HuH-7 (cell line): ENCODE measurements around the gene OR10J4.
"Not testable (repeated sequence)": the region's sequence is repeated elsewhere in the genome, so short reads cannot be mapped to it uniquely, and the experiment has no call there.

Source experiments
- DNase-seq: peaks from one replicate; pipeline ENCODE4 v3.0.0; 2011; ENCODE audit warnings: low spot score

OR10J4 gene

GRCh38 chr1:159431904-159432303 is at the start of gene OR10J4:
TSS of gene OR10J4 (plus strand) at chr1:159432204.
- no peak for DNase-seq

DNA sequence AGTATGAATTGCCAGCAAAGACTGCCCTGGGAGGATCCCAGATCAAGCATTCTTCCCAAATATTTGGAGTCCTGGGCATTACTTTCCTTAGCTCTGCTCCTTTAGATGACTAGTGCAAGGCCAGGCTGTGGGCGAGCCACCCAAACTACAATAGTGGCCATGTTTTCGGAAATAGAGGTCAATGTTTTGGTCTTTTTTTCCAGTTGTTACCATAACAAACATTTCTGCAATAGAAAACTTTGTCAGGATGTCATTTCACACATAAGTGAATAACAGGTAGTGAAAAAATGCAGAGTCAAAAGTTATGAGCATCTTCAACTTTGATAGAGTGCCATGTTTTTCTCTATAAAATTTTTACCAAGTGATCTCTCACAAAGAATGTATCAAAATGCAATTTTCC is 25.2 kb upstream of the OR10J4 start:
- DNase-seq = no peak

- DNase-seq = no peak
These were observed 23.1 kb upstream of the OR10J4 start for GRCh38 chr1:159408862-159409400.

GRCh38 chr1:159421821-159422220 is 10.2 kb upstream of the OR10J4 start:
- DNase-seq = no peak

- no peak for DNase-seq
These were observed 3.5 kb upstream of the OR10J4 start for GRCh38 chr1:159428536-159428935.

DNA sequence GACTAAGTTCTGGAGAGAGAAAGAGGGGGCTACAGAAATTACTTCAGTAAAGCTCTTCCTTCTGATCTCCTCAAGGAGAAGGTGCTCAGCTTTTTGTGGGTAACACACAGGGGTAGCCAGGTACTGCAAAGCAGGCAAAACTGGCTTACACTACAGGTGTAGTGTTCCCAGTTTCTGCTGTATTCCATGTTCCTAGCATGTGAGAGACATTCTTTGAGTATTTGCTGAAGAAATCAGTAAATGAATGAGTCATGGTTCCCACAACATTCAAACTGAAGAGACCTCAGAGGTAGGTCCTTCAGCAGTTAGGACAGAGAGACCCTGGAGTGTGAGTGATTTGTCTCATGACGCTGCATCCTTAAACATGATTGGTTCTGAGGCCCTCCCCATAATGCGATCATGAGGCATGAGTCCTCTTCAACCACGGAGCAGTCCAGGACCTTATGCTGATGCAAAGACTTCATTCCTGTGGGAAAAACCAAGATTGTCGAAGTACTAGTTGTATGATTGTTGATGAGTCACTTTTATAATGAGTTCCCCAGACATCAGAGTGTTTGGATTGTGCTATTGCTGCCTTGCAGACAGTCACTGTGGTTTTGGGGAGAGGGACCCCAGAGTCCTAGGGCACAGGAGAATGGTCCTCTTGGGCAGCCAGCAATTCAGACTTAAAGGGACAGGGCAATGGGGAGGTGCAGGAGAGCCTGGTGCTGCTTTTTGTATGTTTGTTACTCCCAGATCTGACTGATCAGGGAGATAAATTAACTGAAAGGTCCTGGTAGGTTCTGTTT is 2.7 kb upstream of the OR10J4 start:
- no peak for DNase-seq

GRCh38 chr1:159430985-159431384 is 1.0 kb upstream of the OR10J4 start:
- DNase-seq = no peak

GRCh38 chr1:159436469-159436868 is 4.5 kb downstream of the OR10J4 start:
- no peak for DNase-seq

DNA sequence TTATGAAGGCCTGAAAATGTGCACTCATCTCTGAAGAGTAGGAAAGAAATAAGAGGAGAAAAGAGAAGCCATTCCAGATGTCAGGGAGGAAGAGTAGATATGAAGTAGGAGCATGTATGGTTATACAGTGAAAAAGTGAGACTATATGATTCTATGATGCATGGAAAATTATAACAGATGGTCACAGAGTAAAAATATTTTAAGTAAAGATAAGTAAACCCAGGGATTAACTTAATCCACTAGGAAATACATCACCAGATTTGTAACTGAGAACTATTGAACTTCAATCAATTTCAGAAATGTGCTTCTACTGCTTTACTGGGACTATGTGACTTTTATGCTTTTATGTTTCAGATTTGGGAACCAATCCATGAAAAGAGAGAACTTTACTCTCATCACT is 7.4 kb downstream of the OR10J4 start, which contains the start of gene OR10J1:
OR10J1 (plus strand) TSS at position 301 of the 400 bp plus-strand sequence; CDS start at position 371, 70 bp downstream.
- no peak for DNase-seq

DNA sequence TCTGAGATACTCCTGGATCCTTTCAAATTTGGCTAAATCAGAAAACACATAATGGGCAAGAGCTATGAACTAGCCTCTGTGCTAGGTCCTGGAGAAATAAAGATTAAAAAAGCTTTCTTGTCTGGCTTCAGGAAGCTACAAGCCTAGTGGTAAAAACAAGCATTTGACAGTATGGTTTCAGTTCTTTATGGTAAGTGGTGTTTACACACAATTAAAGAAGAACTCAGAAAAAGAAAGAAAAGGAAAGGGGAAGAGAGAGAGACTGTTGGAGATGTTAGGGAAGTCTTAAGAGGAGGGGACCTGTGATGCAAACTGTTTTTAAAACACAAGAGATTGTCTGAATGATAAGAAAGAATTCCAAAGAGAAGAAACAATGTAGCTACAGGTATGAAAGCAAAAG is 9.4 kb downstream of the OR10J4 start:
- no peak for DNase-seq

DNA sequence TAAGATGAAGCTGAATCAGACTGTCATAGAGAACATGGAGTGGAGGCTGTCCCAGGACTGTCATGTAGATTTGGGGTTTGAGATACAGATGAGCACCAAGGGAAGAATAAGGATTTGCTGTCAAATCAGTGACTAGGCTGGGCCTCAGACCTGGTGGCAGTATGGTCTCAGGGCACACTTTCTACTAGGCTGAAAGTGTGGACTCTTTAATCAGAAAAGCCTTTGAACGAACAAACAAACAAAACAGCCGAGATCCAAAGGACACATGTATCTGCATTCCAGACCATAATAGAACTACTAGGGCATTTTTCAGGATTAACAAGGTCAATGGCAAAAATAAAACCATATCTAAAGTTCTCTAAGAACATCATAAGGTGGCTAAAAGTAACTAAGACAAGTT is 10.4 kb downstream of the OR10J4 start:
- no peak for DNase-seq

GRCh38 chr1:159443066-159443750 is 11.2 kb downstream of the OR10J4 start:
- no peak for DNase-seq

DNA sequence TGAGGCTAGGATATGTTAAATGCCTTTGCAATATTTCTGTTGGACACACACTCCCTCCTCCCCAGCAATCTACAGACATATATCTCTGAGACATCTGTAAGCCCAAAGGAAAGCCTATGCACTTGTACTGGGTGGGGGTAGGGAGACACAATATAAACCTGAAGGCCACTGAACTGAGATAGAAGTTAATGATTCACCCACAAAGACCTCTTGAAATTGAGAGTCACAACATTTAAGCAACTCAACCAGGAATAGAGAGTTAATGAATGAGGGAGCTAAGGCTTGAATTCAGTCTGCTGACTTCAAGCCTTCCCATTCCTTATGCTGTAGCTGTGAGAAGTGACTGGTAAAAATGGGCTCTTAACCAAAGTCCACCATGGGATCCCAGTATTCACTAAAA is 12.5 kb downstream of the OR10J4 start:
- no peak for DNase-seq

- DNase-seq = no peak
These were observed 16.2 kb downstream of the OR10J4 start for GRCh38 chr1:159448181-159448580.

- not testable (repeated sequence) for DNase-seq
These were observed 17.6 kb downstream of the OR10J4 start for GRCh38 chr1:159449605-159450004.

DNA sequence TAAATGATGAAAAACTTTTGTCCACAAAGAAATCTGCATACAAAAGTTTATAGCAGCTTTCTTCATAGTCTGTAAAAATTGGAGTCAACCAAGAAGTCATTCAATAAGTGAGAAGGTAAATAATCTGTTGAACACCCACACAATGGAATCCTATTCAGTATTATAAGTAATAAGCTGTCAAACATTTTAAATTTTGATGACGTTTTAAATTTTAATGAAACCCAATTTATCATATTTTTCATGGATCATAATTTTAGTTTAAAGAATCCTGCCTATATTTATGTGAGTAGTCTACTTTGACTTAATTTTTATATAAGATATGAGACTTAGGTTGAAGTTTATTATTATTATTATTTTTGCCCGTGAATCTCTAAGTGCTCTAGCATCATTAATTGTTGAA is 27.5 kb downstream of the OR10J4 start:
- no peak for DNase-seq

DNA sequence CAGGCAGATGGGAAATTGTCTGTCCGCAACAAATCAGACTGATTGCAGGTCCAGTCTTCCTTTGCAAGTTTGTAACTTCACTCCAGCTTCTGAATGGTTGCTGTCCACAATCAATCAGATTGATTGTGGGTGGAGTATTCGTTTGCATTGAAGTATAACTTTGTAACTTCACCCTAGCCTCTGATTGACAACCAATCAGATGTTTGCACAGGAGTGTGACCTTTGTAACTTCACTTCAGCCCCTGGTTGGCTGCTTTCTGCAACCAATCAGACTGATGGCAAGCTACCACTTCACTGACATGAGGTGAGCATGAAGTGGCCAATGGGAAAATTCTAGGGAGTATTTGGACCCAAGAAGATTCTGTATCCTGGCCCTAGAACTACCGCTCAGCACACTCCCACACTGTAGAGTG is 33.2 kb downstream of the OR10J4 start:
- DNase-seq = no peak

- DNase-seq = no peak
These were observed 36.3 kb downstream of the OR10J4 start for GRCh38 chr1:159468321-159468720.

GRCh38 chr1:159469921-159470533 is 38.0 kb downstream of the OR10J4 start:
- DNase-seq = no peak

DNA sequence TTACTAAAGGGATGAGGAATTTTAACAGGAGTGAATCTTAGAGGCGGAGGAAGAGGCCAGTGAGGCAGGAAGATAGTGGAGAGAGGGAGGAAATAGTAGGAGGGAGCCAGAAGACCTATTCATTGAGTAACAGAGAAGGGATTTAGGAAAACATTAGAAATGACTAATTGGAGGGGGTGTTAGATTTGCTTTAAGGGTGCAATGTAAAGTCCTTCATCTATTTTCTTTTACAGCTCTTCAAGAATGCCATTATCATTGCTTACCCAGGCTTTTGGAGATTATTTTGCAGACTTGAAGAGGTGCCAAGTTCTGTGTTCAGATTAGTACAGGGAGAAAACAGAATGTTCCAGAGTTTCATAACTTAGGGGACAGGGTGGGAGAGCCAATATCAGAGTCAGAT is 41.3 kb downstream of the OR10J4 start:
- DNase-seq = no peak

DNA sequence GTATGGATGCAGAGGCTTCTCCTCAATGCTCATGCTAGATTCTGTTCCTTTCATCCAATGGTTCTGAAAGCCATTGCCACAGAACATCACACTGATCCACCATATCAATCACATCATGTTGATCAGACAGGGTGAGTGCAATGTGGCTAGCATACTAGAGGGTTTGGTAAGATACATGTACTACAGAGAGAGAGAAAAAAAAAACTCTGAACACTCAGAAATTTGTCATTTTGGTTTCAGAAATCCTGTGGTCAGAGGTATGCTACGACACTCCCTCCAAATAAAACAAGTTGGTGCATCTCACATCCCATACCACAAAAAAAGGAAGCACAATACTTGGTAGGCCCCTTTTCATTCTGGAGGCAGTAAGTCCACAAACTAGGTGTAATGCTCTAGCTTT is 42.9 kb downstream of the OR10J4 start:
- no peak for DNase-seq
